ENCODE data around the gene SMAD1. TPM values are rescaled to one million over a fixed set of nuclear protein-coding genes. Genes with fewer than 3 reads are reported as not detected.

The SMAD1 gene
- total RNA-seq, 1 donor from 2014 or later, result 26.3 TPM

GRCh38 chr4:145589916-145590702 lies 108.5 kb downstream of the SMAD1 start:
- no peak for TF ChIP-seq CTCF (IDR thresholded peaks at IDR 0.05; ENCODE audit: unreplicated experiment)
- no peak for DNase-seq (ENCODE audit: low spot score, unreplicated experiment)
- Mint-ChIP-seq H3K36me3 (ENCODE audit: insufficient read depth) (no peaks in the 10 kb centered on the region), H3K27me3 (no peaks in the 10 kb centered on the region), H3K4me3 (ENCODE audit: low read depth) (no peak overlapping the region), H3K27ac (no peak overlapping the region), H3K9me3 (ENCODE audit: low read depth) (peaks cover 13% of the 10 kb centered on the region), H3K4me1 (ENCODE audit: low read depth) (no peaks in the 10 kb centered on the region)

GRCh38 chr4:145602129-145602760 lies 120.6 kb downstream of the SMAD1 start:
- Mint-ChIP-seq H3K36me3 (ENCODE audit: insufficient read depth) (no peaks in the 10 kb centered on the region), H3K9me3 (ENCODE audit: low read depth) (peaks cover 3% of the 10 kb centered on the region), H3K4me3 (ENCODE audit: low read depth) (no peak overlapping the region), H3K4me1 (ENCODE audit: low read depth) (no peaks in the 10 kb centered on the region), H3K27ac (peak overlapping the region; percentile 62), H3K27me3 (no peaks in the 10 kb centered on the region)
- no peak for TF ChIP-seq CTCF (IDR thresholded peaks at IDR 0.05; ENCODE audit: unreplicated experiment)
- DNase-seq (ENCODE audit: low spot score, unreplicated experiment), result no peak

- H3K27ac Mint-ChIP-seq, result no peak overlapping the region
- no peaks in the 10 kb centered on the region for H3K27me3 Mint-ChIP-seq
- no peaks in the 10 kb centered on the region for H3K36me3 Mint-ChIP-seq (ENCODE audit: insufficient read depth)
- H3K4me3 Mint-ChIP-seq (ENCODE audit: low read depth), result no peak overlapping the region
- DNase-seq (ENCODE audit: low spot score, unreplicated experiment), result no peak
- no peaks in the 10 kb centered on the region for H3K9me3 Mint-ChIP-seq (ENCODE audit: low read depth)
- H3K4me1 Mint-ChIP-seq (ENCODE audit: low read depth), result no peaks in the 10 kb centered on the region
- no peak for TF ChIP-seq CTCF (IDR thresholded peaks at IDR 0.05; ENCODE audit: unreplicated experiment)
Measured at GRCh38 chr4:145605941-145606340, 124.3 kb downstream of the SMAD1 start.

Other genes with a start within 250 kb of the SMAD1 start
- 8.1 and 9.8 TPM in 2 replicates for gene MMAA, start 137.5 kb downstream of the SMAD1 start, total RNA-seq
- not detected in 2 replicates for gene C4orf51, start 198.3 kb downstream of the SMAD1 start, total RNA-seq

Data from progenitor cell of endocrine pancreas (in vitro differentiated cells).